Measurements from ENCODE around the gene SH3RF3.

Gene SH3RF3

GRCh38 chr2:109404681-109405080 lies 275.7 kb downstream of the SH3RF3 start:
- no peak for DNase-seq

- DNase-seq, result no peak
Measured at GRCh38 chr2:109405873-109406272, 276.9 kb downstream of the SH3RF3 start.

- no peak for DNase-seq
Measured at GRCh38 chr2:109406301-109406700, 277.3 kb downstream of the SH3RF3 start.

GRCh38 chr2:109407276-109408042 lies 278.5 kb downstream of the SH3RF3 start:
- no peak for DNase-seq

- no peak for DNase-seq
Measured at GRCh38 chr2:109408043-109408335, 279.0 kb downstream of the SH3RF3 start.

- DNase-seq, result no peak
Measured at GRCh38 chr2:109409321-109410038, 280.5 kb downstream of the SH3RF3 start.

GRCh38 chr2:109410039-109410815 lies 281.2 kb downstream of the SH3RF3 start:
- DNase-seq, result no peak

GRCh38 chr2:109411640-109412325 lies 282.8 kb downstream of the SH3RF3 start:
- DNase-seq, result no peak

DNA sequence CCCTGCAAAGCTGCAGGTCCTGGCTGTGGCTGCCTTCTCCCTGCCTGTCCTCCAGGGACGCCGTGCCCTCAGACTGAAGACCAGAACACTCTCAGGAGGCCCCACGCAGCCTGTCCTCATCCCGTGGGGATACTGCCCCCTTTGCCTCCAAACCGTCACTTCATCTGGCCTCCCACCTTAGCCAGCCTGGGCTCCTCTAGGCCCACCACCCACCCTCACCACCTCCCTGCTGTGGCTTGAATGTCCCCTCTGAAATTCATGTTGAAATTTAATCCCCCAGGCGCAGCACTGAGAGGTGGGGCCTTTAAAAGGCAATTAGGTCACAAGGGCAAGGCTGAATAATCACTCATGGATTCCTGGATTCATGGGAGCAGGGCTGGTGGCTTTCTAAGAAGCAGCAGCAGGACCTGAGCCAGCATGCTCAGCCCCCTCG lies 286.6 kb downstream of the SH3RF3 start:
- DNase-seq, result no peak

DNA sequence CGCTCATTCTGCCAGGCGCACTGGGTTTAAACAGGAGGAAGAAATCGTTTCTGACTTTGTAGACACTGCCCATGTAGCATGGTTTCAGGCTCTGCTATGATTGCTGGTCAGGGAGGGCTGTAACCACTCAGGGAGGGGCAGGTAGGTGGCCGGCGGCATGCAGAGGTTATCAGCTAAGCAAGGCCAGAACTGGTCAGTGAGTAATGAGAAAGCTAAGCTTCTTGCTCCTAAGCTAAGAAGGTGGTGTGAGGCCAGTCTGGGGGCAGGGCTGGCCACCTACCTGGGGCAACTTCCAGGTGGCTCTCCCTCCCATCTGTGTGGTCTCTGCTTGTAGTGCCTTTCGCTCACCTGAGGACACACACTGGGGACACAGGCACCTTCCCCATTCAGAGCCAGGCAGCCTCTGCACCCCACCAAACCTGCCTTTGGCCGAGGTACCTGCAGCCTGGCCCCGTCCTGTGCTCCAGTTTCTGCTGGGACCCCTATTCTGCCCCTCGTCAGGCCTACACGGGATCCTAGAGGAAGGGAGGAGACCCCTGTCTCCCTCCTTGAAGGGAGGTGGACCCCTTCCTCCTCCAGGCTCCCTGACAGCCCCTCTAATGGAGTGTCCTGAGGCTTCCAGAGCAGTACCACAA lies 288.8 kb downstream of the SH3RF3 start:
- no peak for DNase-seq

GRCh38 chr2:109418716-109419115 lies 289.7 kb downstream of the SH3RF3 start:
- no peak for DNase-seq

- DNase-seq, result no peak
Measured at GRCh38 chr2:109419171-109419756, 290.3 kb downstream of the SH3RF3 start.

GRCh38 chr2:109419960-109420370 lies 291.0 kb downstream of the SH3RF3 start:
- no peak for DNase-seq

DNA sequence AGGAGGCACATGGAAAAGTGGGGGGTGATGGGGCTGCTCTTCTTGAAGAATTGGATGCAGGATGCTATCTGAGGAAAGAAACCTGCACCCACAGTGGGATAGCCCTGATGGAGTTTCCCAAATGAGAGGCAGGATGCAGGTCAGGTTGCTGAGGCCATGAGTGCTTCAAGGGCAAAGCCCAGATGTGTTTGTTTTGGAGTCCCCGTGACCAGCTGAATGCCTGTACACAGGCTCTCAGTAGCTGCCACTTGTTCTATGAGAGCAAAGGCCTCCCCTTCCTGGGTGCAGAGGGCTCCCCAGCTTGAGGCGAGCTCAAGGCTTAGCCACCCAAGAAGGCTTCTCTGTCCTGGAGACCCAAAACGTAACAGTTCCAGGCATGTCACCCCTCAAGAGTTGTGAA lies 292.1 kb downstream of the SH3RF3 start:
- no peak for DNase-seq

- DNase-seq, result no peak
Measured at GRCh38 chr2:109421642-109422041, 292.6 kb downstream of the SH3RF3 start.

DNA sequence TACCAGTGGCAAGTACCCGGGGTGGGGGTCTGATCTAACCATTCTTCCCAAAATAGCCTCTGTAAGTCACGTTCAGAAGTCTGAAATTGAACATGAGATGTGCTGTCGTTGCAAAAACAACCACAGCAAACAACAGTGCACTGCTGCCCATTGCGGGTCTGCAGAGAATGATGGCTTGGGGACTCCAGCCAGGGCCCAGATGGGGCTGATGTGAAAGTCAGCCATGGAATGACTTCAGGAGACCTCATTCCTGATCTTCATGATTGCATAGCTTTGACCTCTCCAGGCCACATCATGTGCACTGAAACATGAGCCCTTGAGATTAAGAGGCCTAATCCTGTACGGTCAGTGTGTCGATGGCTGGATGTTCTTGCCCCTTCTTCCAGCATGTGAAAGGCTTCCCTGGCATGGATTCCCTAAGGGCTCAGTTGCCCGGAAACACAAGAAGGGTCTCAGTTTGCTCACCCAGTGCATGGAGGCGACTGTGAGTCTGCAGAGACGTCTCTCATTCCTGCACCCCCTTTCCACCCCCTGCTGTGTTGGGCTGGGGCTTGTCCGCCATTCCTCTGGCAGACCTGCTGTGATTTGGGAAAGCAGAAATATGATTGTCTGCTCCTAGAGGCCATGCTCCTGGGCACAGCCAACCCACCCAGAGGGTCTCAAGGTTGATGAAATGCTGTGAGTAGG lies 293.2 kb downstream of the SH3RF3 start:
- no peak for DNase-seq

- no peak for DNase-seq
Measured at GRCh38 chr2:109422758-109423500, 293.9 kb downstream of the SH3RF3 start.

- DNase-seq, result no peak
Measured at GRCh38 chr2:109423556-109424359, 294.8 kb downstream of the SH3RF3 start.

DNA sequence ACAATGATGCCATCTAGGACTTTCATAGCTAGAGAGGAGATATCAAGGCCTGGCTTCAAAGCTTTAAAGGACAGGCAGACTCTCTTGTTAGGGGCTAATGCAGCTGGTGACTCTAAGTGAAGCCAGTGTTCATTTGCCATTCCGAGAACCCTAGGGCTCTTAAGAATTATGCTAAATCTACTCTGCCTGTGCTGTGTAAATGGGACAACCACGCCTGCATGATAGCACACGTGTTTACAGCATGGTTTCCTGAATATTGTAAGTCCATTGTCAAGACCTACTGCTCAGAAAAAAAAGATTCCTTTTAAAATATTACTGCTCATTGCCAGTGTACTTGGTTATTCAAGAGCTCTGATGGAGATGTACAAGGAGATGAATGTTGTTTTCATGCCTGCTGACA lies 296.4 kb downstream of the SH3RF3 start:
- no peak for DNase-seq

DNA sequence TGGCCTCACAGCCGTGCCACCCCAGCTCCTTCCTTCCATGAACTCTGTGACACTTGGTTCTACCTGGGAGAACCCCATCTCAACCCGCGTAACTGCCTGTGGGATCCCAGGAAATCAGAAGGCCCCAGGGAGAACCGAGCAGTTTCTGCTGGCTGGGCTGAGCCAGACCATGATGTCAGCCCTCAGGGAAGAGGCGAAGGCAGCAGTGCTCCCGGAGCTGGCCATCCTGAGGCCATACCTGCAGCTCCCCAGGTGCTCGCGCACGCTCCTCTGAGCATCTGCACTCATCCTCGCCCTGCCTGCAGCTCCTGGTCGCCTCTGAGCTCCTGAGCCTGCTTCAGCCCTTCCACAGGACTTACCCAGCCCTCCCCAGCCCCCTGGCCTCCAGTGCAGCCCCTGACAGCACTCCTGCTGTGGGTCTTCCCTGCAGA lies 298.7 kb downstream of the SH3RF3 start:
- DNase-seq, result no peak

Measured in MV-4-11 (cell line).